GM21381 (cell line): ENCODE results near the gene PSG4.
"Not testable (repeated sequence)": the region's sequence is repeated elsewhere in the genome, so short reads cannot be mapped to it uniquely, and the experiment has no call there.

Source experiments
- ATAC-seq: cut with Tn5 transposase; IDR thresholded peaks from one replicate; pipeline ENCODE4 v1.9.1; 2021; ENCODE audit warnings: mild to moderate bottlenecking, moderate library complexity; ENCODE audit not compliant: unreplicated experiment

Gene PSG4

DNA sequence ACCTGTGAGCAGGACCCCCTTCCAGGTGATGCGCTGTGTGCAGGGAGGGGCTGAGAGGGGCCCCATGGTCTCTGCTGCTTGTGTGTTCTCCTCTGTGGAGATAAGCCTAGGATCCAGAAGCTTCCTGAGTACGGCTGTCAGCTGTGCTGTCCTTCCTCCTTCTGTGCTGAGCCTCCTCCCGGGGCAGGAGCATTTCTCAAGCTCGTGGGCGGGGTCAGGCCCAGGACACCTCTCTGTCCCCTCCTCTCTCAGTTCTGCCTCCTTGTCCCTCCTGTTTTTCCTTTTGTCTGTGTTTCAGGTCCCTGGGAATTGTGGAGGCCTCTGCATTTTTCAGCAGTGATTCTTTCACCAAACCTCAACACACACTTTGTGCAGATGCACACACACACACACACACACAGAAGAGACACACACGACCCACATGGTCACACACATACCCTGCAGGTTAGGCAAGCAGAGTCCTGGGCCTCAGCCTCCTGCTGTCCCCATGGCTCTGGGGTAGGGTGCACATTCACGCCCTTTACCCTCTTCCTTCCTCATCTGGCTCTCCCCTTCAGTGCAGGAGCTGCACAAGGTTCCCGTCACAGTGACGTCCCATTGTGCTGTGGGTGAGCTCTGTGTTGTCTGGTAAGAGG lies at the start of gene PSG4:
Gene PSG4 (minus strand): TSS at position 168 of the 635 bp plus-strand sequence. CDS start 102 bp downstream, at position 66.
- not testable (repeated sequence) for ATAC-seq

GRCh38 chr19:43251428-43251827 lies 46.0 kb upstream of the PSG4 start:
- ATAC-seq: not testable (repeated sequence)

GRCh38 chr19:43250296-43250695 lies 44.9 kb upstream of the PSG4 start:
- not testable (repeated sequence) for ATAC-seq

DNA sequence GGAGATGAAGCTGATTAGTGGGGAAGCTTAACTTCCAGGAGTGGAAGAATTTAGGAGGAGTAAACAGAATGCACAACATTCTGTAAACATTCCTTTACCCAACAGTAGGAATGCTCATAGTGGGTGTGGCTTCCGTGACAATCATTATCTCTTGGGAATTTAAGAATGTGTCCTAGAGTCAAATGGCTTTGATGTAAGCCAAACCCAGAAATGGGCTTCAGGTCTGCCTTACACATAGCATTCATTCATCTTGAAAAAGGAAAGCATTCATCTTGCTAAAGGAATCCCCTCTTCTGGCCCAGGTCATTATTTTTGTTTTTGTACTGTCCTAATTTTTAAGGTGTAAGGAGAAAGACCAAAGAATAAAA lies 43.2 kb upstream of the PSG4 start:
- ATAC-seq: not testable (repeated sequence)

DNA sequence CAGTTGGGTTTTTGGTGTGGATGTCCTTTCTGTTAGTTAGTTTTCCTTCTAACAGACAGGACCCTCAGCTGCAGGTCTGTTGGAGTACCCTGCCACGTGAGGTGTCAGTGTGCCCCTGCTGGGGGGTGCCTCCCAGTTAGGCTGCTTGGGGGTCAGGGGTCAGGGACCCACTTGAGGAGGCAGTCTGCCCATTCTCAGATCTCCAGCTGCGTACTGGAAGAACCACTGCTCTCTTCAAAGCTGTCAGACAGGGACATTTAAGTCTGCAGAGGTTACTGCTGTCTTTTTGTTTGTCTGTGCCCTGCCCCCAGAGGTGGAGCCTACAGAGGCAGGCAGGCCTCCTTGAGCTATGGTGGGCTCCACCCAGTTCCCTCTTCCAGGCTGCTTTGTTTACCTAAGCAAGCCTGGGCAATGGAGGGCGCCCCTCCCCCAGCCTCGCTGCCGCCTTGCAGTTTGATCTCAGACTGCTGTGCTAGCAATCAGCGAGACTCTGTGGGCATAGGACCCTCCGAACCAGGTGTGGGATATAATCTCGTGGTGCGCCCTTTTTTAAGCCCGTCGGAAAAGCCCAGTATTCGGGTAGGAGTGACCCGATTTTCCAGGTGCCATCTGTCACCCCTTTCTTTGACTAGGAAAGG lies 41.9 kb upstream of the PSG4 start:
- ATAC-seq: not testable (repeated sequence)

DNA sequence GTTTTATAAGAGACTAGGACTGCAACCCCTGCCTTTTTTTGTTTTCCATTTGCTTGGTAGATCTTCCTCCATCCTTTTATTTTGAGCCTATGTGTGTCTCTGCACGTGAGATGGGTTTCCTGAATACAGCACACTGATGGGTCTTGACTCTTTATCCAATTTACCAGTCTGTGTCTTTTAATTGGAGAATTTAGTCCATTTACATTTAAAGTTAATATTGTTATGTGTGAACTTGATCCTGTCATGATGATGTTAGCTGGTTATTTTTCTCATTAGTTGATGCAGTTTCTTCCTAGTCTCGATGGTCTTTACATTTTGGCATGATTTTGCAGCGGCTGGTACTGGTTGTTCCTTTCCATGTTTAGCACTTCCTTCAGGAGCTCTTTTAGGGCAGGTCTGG lies 40.4 kb upstream of the PSG4 start:
- not testable (repeated sequence) for ATAC-seq

GRCh38 chr19:43242211-43242610 lies 36.8 kb upstream of the PSG4 start:
- ATAC-seq: not testable (repeated sequence)

- ATAC-seq: not testable (repeated sequence)
Observed at GRCh38 chr19:43238213-43238612, 32.8 kb upstream of the PSG4 start.

- not testable (repeated sequence) for ATAC-seq
Observed at GRCh38 chr19:43235686-43236085, 30.2 kb upstream of the PSG4 start.

GRCh38 chr19:43229315-43229714 lies 23.9 kb upstream of the PSG4 start:
- ATAC-seq: no peak

- ATAC-seq: not testable (repeated sequence)
Observed at GRCh38 chr19:43228730-43229129, 23.3 kb upstream of the PSG4 start.

DNA sequence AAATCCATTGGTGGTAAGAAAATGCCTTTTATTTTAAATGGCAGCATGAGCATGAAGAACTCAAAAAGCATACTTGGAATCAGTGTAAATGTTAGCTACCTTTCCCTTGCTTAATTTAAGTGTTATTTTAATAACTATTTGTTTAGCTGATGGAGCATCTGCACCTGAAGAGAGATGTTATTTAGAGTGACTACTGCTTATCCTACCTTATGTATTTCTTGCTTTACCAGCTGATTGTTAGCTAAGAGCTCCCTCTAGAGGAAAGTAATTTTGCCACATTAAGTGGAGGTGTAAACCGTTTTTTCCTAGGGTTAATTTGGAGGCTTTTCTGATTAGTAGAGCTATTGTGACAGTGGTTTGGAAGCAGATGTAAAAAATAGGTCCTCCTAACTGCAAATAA lies 21.5 kb upstream of the PSG4 start:
- ATAC-seq: not testable (repeated sequence)

DNA sequence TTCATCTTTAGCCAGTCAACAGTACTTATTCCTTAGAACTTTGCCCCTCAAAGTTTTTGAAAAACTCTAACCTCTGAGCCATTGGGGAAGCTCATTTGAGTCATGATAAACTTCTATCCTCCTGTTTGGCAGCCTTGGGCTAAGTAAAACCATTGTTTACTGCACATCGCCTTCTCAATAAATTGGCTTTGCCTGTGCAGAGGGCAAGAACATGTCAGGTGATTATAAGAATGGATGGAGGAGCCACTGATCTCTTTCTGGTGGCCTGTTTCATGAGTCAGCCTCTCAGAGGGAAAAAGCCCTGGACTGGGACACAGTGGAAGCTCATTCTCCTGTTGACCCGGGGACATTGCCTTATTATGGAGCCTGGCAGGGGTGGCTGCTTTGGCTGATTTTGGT lies 19.4 kb upstream of the PSG4 start:
- no peak for ATAC-seq

DNA sequence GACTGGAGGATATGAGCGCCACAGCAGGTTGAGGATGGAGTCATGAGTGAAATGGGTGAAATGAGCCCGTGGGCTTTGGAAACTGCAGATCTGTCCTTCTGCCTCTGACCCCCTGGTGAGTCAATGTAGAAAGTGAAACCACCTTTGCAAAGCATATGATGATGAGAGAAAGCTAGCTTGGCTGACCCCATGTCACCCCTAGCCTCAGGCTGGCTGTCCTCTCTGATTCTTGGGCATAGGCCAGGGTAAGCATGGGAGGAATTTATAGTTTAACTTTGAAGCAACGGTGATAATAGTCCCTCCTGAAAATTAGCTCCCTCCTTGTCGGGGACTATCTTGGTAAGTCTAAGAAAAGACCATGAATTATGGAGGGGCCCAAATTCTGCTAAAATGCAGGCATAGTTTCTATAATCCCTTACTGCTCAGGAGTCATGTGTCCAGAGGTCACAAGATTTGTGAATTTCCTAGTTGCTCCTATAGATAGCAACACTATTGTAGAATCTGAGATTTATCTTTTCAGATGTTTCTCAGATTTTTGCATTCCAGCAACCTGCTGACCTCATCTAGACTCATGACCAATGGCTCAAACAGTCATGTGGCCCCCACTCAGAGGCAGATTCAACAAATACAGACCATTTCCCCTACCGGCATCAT lies 18.9 kb upstream of the PSG4 start:
- not testable (repeated sequence) for ATAC-seq

GRCh38 chr19:43221891-43222290 lies 16.5 kb upstream of the PSG4 start:
- not testable (repeated sequence) for ATAC-seq

GRCh38 chr19:43219136-43219535 lies 13.7 kb upstream of the PSG4 start:
- not testable (repeated sequence) for ATAC-seq

DNA sequence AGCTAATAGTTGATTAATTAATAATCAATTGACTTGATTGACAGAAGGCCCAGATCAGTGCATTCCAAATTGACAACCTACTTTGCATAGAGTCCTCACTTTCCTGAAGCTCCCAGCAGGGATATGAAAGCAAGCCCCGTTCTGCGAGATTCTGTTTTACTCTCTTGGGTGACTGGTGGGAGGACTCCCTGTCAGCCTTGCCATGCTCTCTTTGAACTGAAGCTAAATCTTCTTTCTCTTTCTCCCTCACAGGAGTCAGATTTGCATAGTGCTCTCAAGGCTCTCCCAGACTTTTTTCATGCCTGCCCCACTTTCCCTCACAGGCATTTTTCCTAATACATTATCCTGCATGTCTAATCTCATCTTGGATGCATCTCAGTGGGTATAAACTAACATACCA lies 10.4 kb upstream of the PSG4 start:
- not testable (repeated sequence) for ATAC-seq

- no peak for ATAC-seq
Observed at GRCh38 chr19:43207991-43208390, 2.6 kb upstream of the PSG4 start.

DNA sequence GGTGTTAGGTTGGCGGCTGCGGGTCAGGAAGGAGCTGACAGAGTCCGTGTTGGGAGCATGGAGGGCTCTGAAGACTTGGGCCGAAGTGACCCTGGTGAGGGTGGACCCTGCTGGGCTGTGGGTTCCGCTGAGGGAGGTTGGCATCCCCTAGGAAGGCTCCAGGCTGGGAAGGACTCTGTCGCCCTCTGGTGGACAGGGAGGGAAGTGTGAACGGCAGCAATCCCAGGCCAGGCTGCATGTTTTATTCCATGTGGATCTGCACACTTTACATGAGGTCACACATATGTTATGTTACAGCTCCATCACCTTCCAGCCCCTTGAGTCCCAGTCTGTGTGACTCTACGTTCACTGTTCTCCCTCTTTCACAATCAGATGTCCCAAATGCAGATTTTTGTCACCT lies 1.7 kb upstream of the PSG4 start:
- not testable (repeated sequence) for ATAC-seq

- not testable (repeated sequence) for ATAC-seq
Observed at GRCh38 chr19:43203611-43204010, 1.8 kb downstream of the PSG4 start.

DNA sequence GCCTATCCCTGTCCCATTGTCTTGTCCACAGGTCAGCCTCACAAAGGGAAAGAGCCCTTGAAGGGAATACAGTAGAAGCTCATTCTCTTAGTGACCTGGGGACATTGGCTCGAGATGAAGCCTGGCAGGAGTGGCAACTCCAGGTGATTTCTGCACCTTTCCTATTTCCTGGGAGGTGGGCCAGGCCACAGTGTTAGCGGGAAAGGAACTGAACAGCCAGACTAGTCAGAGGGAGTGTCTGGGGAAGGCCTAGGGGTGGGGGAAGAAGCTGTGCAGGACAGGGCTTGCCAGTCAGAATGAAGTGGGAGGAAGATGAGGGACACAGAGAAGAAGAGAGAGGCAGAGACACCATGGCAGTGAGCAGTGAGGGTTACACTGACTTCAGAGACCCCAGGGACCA lies 3.5 kb downstream of the PSG4 start:
- ATAC-seq: not testable (repeated sequence)

DNA sequence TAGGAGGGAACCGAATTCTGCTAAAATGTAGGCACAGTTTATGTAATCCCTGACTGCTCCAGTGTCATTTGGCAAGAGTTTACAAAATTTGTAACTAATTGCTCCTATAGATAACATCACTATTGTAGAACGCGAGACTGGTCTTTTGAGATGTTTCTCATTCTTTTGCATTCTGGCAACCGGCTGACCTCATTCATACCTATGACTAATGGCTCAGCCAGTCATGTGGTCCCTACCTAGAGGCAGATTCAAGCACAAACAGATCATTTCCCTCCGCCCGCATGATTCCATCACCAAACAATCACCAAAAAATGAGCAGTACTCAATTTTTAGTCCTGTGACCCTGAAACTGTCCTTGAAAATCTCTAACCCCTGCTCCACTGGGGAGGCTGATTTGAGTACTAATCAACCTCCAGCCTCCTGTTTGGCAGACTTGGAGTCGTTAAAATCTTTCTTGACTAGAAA lies 4.1 kb downstream of the PSG4 start:
- ATAC-seq: not testable (repeated sequence)
